Activated gamma-delta T cell (primary cell): ENCODE results near the gene UQCRC1.

Experiments
- DNase-seq: peaks from one replicate; lab custom pipeline; 2025; lab: John Stamatoyannopoulos, UW

The UQCRC1 gene

DNA sequence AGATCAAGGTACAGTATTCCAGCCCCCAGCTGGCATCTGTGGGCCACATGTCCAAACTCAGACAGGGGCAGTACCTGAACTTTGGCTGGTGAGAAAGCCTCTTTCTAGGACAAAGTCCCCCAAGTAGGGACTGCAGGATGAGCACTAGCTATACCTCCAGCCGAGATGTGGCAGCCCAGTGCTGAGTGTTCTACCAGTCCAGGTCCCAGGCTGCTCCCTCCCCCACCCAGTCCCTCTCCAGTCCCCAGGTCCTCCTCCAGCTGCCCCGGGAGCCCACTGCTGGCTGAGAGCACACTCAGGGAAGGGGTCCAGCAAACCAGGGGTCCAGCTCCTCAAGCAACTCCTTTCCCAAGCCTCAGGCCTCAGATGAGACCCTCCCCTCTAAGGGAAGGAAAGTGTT lies 24.3 kb upstream of the UQCRC1 start:
- DNase-seq: no peak

DNA sequence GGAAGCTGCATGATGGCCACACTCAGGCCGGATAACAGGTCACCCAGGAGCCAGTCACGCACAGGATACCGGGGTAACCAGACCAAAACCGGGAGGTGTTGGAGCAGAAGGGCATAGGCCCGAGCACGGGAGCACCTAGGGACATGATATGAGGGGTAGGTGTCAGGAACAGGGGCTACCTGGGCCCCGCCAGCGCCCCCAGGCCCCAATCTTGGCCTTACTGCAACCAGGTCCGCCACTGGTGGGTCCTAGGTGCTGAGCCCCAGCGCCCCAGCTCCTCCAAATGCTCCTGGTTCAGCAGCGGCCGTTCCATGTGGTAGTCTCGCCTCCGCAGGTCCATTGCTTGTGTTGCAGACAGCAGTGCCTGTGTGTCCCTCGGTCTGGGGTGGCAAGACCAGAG lies 23.8 kb upstream of the UQCRC1 start:
- DNase-seq: no peak

DNA sequence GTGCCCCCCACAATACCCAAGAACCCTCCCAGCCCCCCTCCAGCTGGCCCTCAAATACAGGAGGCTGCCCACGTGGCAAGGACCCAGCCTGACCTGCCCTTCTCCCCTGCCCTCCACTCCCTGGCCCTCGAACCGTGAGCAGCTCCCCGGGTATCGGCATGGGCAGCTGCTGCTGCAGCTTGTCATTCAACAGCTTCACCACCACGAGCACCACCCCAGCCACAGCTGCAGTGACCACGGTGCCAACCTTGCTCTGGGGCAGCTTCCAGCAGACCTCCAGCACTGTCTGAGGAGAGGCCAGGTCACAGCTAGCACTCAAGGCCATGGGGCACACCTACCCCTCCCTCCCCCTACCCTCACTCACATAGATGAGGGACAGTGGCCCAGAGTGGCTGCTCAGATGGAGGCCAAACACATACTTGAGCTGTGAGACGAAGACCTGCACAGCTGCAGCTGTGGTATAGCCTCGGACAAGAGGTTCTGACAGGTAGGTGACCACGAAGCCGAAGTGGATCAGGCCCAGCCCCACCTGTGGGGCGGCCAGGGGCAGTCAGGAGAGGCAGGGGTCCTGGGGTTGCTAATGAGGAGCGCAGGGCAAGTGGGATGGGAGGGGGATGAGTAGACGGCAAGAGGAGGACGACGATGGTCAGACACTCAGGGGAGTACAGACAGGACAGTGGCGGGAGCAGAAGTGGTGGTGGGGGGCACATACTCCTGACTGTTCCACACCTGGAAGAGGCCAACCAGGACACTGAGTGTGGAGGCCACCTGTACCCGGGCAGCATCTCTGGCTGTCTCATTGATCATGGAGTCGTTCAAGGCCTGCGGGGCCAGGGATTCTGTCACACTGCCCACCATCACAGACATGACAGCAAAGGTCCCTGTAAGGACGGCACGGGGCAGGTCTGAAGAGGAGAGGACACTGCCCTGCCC lies 22.3 kb upstream of the UQCRC1 start:
- no peak for DNase-seq

DNA sequence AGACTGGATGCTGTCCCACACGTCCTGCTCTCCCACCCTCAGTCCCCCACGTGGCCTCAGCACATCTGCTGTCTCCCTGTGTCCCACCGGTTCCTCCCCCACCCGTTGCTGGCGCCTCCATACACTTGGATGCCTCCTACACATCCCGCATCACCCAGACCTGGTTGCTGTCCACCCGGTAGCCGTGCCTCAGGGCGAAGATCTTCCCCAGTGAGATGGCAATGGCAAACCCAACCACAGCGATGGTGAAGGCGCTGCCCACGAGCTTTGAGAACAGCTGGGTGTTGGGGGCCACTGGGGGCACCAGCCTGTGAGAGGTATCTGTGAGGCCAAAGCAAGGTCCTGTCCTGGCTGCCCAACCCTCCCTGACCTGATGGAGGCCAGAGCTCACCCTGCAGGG lies 21.4 kb upstream of the UQCRC1 start:
- no peak for DNase-seq

DNA sequence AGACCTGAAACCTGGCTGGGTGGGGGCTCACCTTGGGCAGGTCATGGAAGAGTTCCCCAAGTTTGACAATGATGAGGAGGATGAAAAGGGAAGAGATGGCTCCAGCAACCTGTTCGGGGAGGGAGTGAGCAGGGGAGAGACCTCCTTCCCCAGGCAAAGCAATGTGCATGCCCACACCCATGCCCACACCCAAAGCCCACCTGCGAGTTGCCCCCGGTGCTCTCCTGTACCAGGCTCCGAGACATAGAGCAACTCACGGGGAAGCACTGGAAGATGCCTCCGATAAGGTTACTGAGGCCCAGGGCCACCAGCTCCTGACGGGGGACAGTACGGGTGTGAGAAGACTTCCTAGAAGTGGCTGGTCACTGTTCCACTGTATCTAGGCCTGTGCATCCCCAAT lies 21.0 kb upstream of the UQCRC1 start:
- DNase-seq: no peak

DNA sequence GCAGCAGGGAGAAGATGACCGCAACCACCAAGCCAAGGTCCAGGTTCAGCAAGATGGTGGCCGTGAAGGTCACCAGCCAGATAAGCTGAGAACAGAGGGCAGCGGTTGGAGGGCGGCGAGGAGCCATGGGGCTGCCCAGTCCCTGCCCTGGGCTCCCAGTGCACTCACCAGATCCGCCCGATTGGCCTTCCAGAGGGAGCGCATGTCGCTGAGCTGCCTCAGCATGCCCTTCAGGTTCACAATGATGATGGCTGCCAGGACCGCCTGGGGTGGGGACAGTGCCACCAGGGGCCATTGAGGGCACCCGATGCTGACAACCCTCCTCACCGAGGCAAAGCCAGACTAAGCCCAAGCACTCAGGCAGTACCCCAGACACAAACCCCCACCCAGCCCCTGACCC lies 20.4 kb upstream of the UQCRC1 start:
- DNase-seq: no peak

DNA sequence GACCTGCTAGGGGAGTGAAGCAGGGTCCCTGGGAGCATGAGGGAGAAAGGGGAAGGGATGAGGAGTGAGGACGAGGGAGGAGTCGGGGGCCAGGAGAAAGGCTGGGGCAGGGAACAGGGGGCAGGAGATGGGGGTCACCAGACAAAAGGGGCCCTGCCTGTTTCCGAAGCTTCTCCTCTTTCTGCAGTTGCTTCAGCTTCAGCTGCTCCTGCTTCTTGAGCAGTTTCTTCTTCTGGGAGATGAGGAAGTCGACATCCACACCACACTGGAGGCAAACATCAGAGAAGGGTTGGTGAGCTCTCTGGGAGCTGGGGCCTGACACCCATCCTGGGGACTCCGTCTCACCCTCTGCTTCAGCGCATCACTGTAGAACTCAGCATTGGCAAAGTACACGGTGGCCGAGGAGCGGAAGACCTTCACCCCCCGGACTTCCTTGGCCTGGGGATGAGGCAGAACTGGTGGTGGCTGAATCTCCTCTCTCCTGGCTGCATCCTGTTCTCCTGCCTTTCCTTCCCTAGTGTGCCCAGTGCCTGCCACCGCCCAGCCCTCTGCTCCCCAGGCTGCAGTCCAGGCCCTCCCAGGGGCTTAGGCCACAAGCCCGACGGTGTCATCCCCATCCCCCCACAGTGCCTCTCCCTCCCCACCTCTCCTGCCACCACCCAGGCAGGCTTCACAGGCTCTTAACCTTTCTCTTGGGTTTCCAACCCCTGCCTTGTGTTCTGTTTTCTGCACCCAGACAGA lies 19.0 kb upstream of the UQCRC1 start:
- DNase-seq: no peak

DNA sequence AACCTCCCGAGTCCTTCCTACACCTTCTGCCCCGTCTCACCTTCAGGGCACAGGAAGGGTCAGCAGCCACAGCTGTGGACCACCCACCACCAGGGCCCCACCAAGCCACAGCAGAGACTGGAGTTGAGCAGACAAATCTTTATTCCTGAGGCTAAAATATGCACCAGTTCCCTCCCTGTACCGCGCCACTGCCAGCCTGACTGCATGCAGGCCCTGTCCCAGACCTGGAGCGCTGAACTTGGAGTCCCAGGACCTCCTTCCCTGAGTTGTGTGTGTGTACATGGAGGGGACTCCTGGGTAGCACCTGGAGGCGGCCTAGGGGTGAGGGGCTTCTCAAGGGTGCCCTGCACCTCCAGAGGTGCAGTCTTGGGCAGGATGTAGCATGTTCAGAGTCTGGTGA lies 16.2 kb upstream of the UQCRC1 start:
- no peak for DNase-seq

DNA sequence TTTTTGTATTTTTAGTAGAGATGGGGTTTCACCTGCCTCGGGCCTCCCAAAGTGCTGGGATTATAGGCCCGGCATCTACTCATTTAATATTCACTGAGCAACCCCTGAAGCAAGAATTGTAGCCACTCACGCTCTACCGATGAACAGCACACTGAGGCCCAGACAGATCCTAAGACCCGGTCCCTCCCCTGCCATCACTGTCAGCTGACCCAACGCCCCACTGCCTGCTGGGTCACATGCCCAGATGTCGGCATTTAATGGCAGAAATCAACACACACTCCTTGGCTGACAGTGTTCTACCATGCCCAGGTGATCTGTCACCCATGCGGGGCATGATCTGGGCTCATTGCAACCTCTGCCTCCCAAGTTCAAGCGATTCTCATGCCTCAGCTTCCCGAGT lies 15.3 kb upstream of the UQCRC1 start:
- DNase-seq: no peak

DNA sequence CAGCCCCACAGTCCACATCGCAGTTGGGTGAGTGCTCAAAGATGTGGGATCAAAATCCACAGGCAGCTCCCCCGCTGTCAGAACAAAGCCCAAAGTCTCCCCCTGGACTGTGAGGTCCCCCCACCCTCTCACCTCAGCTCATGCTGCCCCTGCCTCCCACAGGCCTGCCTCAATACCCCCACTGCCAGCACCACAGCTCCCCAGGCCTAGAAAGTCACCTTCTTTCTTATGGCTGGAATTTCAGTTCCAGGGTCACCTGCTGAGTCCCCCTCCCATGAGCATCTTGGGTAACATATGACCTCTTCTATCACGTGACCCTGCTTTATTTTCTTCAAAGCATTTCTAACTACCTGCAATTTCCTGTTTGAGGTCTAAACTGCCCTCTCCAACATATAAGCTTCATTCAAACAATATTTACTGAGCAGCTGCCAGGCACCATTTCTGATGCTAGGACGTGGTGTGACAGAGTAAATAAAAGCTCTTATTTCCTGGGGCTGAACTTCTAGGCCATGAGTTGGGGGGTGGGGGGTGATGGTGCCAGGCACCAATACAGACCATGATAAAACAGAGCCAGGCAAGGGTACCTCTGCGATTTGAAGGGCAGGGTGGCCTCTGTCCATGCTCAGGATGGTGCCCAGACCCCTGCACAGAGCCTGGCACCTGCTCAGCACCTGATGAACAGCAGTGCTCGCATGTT lies 14.6 kb upstream of the UQCRC1 start:
- DNase-seq: no peak

DNA sequence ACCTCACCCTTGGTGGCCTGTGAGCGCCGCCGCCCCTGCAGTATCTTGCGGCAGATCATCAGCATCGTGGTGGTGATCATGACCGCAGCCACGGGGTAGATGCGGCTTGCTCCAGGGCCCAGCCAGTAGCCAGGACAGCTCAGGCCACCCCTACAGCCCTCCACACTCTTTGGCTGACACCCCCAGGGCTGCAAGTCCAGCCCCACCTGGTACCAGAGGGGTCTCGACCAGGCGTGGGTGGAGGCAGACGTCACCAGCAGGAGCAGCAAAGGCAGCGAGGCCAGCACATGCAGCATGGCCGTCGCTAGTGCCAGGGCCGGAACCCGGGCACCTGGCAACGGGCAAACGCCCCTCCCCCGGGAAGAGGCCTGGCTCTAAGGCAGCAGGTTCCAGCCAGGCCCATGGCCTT lies 12.0 kb upstream of the UQCRC1 start, which contains the start of gene TMEM89:
TMEM89 (minus strand) TSS at position 309 of the 409 bp plus-strand sequence; CDS start at position 296, 13 bp downstream.
- no peak for DNase-seq

DNA sequence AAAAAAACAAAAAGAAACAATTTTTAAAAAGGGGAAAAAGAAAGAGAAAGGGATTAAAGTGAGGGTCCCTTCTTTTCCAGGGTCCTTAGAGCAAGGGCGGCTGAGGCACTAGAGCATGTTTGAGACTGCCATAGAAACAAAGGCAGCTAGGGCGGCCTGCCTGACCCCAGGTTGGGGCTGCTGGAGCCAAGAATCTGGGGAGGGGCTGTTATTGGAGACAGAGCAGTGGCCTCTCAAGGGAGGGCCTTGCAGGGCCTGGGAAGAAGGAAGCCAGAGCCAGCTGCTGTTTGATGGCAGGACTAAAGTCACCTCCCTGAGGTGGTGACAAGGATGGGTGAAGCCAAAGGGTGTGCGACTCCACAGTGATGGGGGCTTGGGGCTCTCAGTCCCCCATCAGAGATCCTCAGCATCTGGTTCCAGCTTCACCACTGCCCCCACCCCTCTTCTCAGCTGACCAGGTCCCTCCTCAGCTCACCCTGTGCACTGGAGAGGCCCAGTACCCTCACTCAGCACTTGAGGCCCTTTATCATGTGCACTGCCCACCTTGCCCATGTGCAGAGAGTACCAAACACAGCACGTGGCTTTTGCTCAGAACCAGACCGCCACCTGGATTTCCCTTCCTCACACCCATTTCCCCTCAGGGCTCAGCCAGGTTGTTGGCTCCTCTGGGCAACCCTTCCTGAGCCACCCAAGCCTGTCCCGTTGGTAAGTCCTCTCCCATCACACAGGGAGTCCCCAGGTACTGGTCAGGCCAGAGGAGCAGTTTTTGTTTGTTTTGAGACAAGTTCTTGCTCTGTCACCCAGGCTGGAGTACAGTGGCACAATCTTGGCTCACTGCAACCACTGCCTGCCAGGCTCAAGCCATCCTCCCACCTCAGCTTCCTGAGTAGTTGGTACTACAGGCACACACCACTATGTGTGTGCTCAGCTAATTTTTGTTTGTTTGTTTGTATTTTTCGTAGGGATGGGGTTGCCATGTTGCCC lies 10.4 kb upstream of the UQCRC1 start:
- no peak for DNase-seq

DNA sequence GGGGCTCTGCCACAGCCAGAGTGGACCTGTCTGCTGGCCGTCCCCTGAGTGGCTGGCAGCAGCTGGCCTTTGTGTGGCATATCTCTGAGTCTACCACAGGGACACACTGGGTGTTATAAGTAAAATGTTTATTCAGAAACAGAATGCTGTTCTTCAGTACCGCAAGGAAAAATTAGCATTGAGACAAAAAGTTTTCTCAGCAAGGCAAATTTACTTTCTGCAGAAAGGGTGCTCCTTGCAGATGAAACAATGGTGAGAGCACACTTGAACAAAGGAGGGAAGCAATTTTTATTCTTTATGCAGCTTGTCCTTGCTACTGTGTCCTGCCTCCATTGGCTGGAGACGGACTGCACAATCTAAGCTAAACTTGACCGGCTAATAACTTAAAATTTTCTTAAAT lies 8.1 kb upstream of the UQCRC1 start:
- no peak for DNase-seq

DNA sequence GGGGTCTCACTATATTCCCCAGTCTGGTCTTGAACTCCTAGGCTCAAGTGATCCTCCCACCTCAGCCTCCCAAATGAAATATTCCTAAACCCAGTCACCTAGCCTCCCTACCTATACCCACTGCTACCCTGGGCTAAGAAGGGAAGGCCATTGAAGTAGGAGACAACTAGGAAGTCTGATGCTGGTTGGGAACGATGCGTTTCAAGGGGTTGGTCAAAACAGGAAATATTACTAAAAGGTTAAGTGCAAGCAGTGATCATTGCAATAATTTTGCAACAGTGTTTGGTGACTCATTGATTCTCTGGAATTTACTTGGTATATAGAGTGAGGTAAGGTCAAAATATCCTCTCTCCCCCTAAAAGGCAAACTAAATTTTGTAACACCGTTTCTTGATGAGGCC lies 4.6 kb upstream of the UQCRC1 start:
- DNase-seq: no peak

DNA sequence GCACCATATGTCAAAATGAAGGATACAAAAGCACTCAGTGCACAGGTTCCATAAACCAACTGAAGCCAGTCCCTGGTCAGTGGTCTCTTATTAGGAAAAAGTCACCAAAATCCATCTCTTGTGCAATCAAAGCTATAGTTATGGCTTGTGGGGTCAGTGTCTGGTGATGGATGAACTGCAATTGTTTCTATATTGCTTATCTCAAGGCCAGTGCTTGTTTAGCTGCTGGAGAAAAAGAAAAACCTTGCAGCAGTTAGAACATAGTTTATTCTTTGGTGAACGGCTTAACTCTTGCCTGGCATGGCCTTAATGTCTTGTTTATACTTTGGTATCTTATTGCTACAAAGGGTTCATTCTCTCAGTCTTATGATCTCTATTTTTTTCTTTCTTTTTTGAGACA lies 2.9 kb upstream of the UQCRC1 start:
- no peak for DNase-seq

DNA sequence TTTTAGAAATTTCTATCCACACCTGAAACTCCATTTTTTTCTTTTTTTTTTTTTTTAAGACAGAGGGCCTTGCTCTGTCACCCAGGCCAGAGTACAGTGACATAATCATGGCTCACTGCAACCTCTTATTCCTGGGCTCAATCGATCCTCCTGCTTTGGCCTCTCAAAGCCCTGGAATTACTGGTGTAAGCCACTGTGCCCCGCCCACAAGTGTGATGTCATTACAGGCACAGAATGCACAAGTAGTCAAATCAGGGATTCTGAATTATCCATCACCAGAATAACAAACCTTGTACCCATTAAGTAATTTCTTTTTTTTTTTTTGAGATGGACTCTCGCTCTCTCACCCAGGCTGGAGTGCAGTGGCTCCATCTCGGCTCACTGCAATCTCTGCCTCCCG lies 1.9 kb downstream of the UQCRC1 start:
- DNase-seq: no peak

DNA sequence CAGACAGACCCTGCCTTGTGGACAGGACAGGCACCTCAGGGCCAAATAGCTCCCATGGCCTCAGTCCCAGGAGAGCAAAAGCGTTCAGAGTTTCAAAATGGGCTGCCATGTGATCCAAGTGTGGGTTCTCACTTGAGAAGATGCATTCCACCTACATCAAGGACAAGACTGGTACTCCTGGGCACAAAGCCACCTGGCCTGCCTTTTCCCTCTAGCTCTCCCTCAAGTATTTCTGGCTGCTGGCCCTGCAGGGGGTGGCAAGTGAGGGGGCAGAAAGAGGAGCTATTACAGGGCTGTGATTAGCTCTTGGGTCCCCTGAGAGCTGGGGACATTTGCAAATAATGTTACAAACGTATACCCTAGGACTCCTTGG lies 7.8 kb downstream of the UQCRC1 start:
- no peak for DNase-seq

DNA sequence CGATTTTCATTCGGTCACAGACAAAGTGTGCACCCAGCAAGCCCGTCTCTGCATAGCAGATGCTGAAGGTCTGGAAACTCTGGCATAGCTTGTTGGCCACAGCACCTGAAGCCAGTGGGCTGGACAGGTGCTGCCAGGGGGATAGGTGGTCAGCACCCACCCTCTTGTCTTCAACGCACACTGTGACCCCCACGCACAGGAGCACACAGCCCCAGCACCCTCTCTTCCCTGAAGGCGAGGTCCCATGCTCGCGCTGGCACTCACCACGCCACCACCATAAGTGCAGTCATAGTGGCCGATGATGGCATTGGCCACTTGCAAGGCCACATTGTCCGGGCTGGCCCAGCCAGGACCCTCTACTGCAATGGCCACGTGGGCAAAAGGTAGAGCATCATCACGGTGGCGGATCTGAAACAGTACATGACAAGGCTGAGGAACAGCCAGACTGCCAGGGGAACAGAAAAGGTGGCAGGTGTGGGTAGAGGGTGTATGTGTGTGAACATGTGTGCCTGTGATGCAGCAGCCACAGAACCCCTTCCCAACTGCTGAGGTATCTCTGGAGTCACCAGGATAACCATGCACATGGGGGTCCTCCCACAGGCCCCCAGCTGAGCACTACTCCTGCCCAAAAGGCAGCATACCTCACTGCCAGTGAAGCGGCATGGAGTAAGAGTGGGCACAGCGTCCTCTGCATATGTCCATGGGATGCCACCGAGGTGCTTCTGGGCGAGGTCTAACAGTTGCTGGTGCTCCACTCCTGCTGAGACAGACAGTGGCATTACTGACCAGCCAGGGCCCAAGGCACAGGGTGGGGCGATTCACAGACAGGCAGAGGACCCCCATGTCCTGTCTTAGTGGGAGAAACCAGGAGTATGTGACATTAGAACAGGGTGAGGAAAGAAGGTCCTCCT lies 8.5 kb downstream of the UQCRC1 start:
- DNase-seq: no peak

DNA sequence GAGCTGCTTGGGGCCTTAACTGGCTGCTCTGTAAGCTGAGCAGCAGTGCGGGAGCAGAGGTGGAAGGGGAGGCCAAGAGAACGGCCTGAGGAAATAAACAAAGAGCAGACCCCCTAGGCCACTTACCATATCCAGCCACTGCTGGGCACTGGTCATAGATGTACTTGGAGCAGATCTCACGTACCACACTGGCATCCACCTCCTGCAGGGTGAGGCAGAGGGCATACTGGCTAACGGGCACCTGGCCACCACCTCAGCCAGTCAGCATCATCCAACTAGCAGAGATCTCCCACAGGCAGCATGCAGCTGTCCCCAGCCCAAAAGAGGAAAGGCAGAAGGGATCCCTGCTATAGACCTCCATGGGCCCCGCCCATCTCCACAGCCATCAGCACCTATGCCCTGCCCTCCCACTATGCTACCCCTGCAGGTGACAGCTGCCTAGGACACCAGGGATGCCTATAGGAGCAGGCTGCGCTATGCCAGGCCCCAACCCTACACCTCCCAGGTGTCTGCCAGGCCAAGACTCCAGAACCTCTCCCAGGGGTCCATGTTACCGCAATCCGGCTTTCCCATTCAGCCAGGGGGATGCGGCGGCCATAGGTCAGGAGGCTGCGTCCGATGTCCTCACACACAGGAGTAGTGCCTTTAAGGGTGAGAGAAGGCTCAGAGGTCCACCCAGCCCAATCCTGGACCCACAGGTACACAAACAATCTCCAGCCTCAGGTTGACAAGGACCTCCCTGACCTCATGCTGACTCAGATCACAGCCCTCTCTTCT lies 9.7 kb downstream of the UQCRC1 start:
- DNase-seq: no peak
